ENCODE data around the gene DEUP1.

DNA sequence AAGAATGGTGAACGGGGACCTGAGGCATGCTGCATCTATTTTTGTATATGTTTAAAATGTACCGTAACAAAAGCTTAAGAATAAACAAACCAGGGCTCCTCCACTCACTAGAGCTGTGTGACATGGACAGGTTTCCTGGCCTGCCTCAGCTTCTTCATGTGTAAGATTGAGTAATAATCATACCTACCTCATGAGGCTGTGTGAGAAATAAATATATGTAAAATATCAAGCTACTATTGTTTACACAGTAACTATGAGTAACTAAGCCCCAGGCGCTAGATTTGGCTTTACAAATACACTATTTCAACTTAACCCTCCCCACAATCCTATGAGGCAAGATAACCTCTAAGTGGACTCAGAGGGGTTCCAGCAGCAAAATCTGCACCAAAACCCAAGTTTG lies 146.3 kb downstream of the DEUP1 start:
- TF ChIP-seq CTCF (conservative IDR thresholded peaks at IDR 0.05) (no peak), ZFX (IDR thresholded peaks at IDR 0.05) (no peak)

All from C4-2B (cell line).